Spleen (tissue), 11 donors: ENCODE measurements around the gene TMEM18. TPM values are rescaled to one million over a fixed set of nuclear protein-coding genes. Genes with fewer than 3 reads are reported as not detected.

Experiments used
- DNase-seq: peaks from one replicate; pipeline ENCODE4 v3.0.0-alpha.2; 2020
- H3K27ac ChIP-seq, 8 donors: fragments of 200-600 bp; sonication (generic) in 7 of 8; 1 replicate in 4 of 8; 2 replicates in 4 of 8; pipeline versions ENCODE4 v1.5.0 to v1.8.0; 2016 to 2021; ENCODE audit warnings: inconsistent platforms in 4 of 8, mild to moderate bottlenecking in 4 of 8, moderate library complexity in 1 of 8
- H3K27me3 ChIP-seq, 7 donors: fragments of 200-600 bp; sonication (generic) in 6 of 7; replicated peaks in 1 of 7; 1 replicate in 4 of 7; 2 replicates in 3 of 7; pipeline versions ENCODE4 v1.5.0 to v1.8.0; 2016 to 2021; ENCODE audit warnings: inconsistent platforms in 3 of 7, mild to moderate bottlenecking in 1 of 7
- H3K36me3 ChIP-seq, 6 donors: fragments of 200-600 bp; sonication (generic) in 5 of 6; 1 replicate in 4 of 6; 2 replicates in 2 of 6; pipeline versions ENCODE4 v1.5.0 to v1.8.0; 2016 to 2021; ENCODE audit warnings: inconsistent platforms in 2 of 6
- H3K4me1 ChIP-seq, 6 donors: fragments of 200-600 bp; sonication (generic) in 5 of 6; 1 replicate in 3 of 6; 2 replicates in 3 of 6; pipeline versions ENCODE4 v1.5.0 to v1.8.0; 2016 to 2021; ENCODE audit warnings: inconsistent platforms in 3 of 6
- H3K4me3 ChIP-seq, 8 donors: fragments of 200-600 bp; sonication (generic) in 7 of 8; 1 replicate in 4 of 8; 2 replicates in 4 of 8; pipeline versions ENCODE4 v1.5.0 to v1.8.0; 2016 to 2021; ENCODE audit warnings: inconsistent platforms in 4 of 8, mild to moderate bottlenecking in 4 of 8, moderate library complexity in 2 of 8
- H3K9me3 ChIP-seq, 8 donors: fragments of 200-600 bp; sonication (generic) in 7 of 8; 1 replicate in 4 of 8; 2 replicates in 4 of 8; pipeline versions ENCODE4 v1.5.0 to v1.8.0; 2016 to 2021; ENCODE audit warnings: inconsistent platforms in 4 of 8
- CTCF ChIP-seq, 11 experiments: fragments of 200-600 bp in 7 of 11; fragments of 450-650 bp in 4 of 11; sonication (generic) in 4 of 11; IDR thresholded peaks in 8 of 11; conservative IDR thresholded peaks in 3 of 11; 1 replicate in 7 of 11; 2 replicates in 4 of 11; pipeline versions ENCODE4 v1.4.0 to v1.8.0; 2016 to 2021; ENCODE audit warnings: antibody characterized with exemption in 11 of 11, inconsistent platforms in 4 of 11, mild to moderate bottlenecking in 1 of 11
- POLR2A ChIP-seq, 3 donors: fragments of 450-650 bp; IDR thresholded peaks; one replicate each; pipeline ENCODE4 v1.5.1; 2017; ENCODE audit warnings: antibody characterized with exemption in 3 of 3, mild to moderate bottlenecking in 1 of 3
- POLR2AphosphoS5 ChIP-seq, 3 donors: sonication (generic); formaldehyde crosslinking; IDR thresholded peaks; one replicate each; pipeline ENCODE4 v1.5.1; 2017; ENCODE audit warnings: antibody characterized with exemption in 3 of 3
- WGBS, 5 donors: extraction: QIAGEN DNeasy Blood & Tissue Kit in 3 of 5; methylation state at CpG; one replicate each; pipeline versions ENCODE4 v1.1.5 to v1.1.7; 2013 to 2018; 5-methylcytosine and 5-hydroxymethylcytosine counted together
- intact Hi-C: fragments of 100-400 bp; cut with DNase I; formaldehyde crosslinking; loops from one replicate; pipeline ENCODE4 v1.15.0; 2023; ENCODE audit warnings: low total_unique reads
- polyA plus RNA-seq, 3 donors: library from polyadenylated mRNA; stranded (reverse); fragments of 200-250 nt; gene quantifications; one replicate each; pipeline ENCODE4 v1.2.1, GENCODE V29; 2013
- total RNA-seq, 7 donors: library from RNA; depleted of rRNA in 3 of 7; stranded (reverse); fragments of >200 nt in 3 of 7; fragmentation: NEBNext Ultra II Directional in 4 of 7; extraction: Animal tissue kit (Norgen Biotek cat#: 25700) in 4 of 7; gene quantifications; one replicate each; pipeline versions ENCODE4 v1.1.0 to v1.2.1, GENCODE V29; 2016 to 2021
- donor health status: healthy with polysubstance abuse.
- donor health status: DM: no; HTN: no; CAD: no; lungs with moderate emphysema.
- donor health status: DM: no; HTN: no; CAD: no.
- donor health status: Bipolar disorder and iron deficiency.
- donor health status: healthy.
- donor health status: DM: no; HTN: no; CAD: no.
- donor health status: DM: yes; HTN: yes; CAD: no.

The TMEM18 gene
- total and polyA plus RNA-seq, 10 donors = 20.0 to 29.3 (median 22.6) TPM

GRCh38 chr2:674321-674985 is 2.8 kb downstream of the TMEM18 start:
- TF ChIP-seq POLR2A (IDR thresholded peaks at IDR 0.05) (no peak), POLR2AphosphoS5 (IDR thresholded peaks at IDR 0.05) (no peak), CTCF (IDR thresholded peaks at IDR 0.05 in 8 of 11, conservative IDR thresholded peaks at IDR 0.05 in 3 of 11) (no peak)
- H3K4me1 ChIP-seq = peaks cover 2 to 55% (median 40%) of the 10 kb centered on the region in 6 donors
- H3K9me3 ChIP-seq = no peaks in the 10 kb centered on the region
- no peak overlapping the region for H3K4me3 ChIP-seq
- intact Hi-C loops = no loop called here
- no peak overlapping the region for H3K27ac ChIP-seq
- H3K36me3 ChIP-seq = peaks cover 0 to 59% (median 35%) of the 10 kb centered on the region in 6 donors
- no peaks in the 10 kb centered on the region for H3K27me3 ChIP-seq
- DNase-seq = no peak
- WGBS, 5 donors = 79 to 94% (median 81%) methylated on average over 9 of the region's 9 CpGs

- WGBS, 5 donors = 72 to 83% (median 77%) methylated on average over 7 of the region's 7 CpGs
- Histone ChIP-seq H3K27ac (no peak overlapping the region), H3K4me1 (peaks cover 2 to 54% (median 39%) of the 10 kb centered on the region in 6 donors), H3K36me3 (peaks cover 0 to 66% (median 42%) of the 10 kb centered on the region in 6 donors), H3K4me3 (no peak overlapping the region), H3K27me3 (no peaks in the 10 kb centered on the region), H3K9me3 (no peaks in the 10 kb centered on the region)
- intact Hi-C loops = no loop called here
- DNase-seq = no peak
- TF ChIP-seq POLR2A (IDR thresholded peaks at IDR 0.05) (no peak), POLR2AphosphoS5 (IDR thresholded peaks at IDR 0.05) (no peak), CTCF (IDR thresholded peaks at IDR 0.05 in 8 of 11, conservative IDR thresholded peaks at IDR 0.05 in 3 of 11) (no peak)
Observed at GRCh38 chr2:673615-674320, 3.4 kb downstream of the TMEM18 start.

- H3K9me3 ChIP-seq = no peaks in the 10 kb centered on the region
- H3K27ac ChIP-seq = no peak overlapping the region
- TF ChIP-seq POLR2AphosphoS5 (IDR thresholded peaks at IDR 0.05) = peak in 1 of 3 donors; percentile 44
- no peak for TF ChIP-seq POLR2A (IDR thresholded peaks at IDR 0.05)
- H3K36me3 ChIP-seq = peaks cover 0 to 73% (median 50%) of the 10 kb centered on the region in 6 donors
- DNase-seq = no peak
- H3K4me1 ChIP-seq = peaks cover 0 to 47% (median 32%) of the 10 kb centered on the region in 6 donors
- 69 to 82% (median 81%) methylated on average over 4 to 9 of the region's 9 CpGs for WGBS, 5 donors
- no peaks in the 10 kb centered on the region for H3K27me3 ChIP-seq
- intact Hi-C loops = no loop called here
- H3K4me3 ChIP-seq = no peak overlapping the region
Observed at GRCh38 chr2:673016-673415, 4.2 kb downstream of the TMEM18 start.

- no peak overlapping the region for H3K27ac ChIP-seq
- H3K27me3 ChIP-seq = no peaks in the 10 kb centered on the region
- intact Hi-C loops = no loop called here
- peaks cover 0 to 43% (median 29%) of the 10 kb centered on the region in 6 donors for H3K4me1 ChIP-seq
- no peak overlapping the region for H3K4me3 ChIP-seq
- H3K9me3 ChIP-seq = no peaks in the 10 kb centered on the region
- no peak for DNase-seq
- 91 to 99% (median 94%) methylated on average over 13 of the region's 13 CpGs for WGBS, 5 donors
- peaks cover 0 to 78% (median 54%) of the 10 kb centered on the region in 6 donors for H3K36me3 ChIP-seq
- TF ChIP-seq POLR2A (IDR thresholded peaks at IDR 0.05) (no peak), POLR2AphosphoS5 (IDR thresholded peaks at IDR 0.05) (no peak), CTCF (IDR thresholded peaks at IDR 0.05 in 8 of 11, conservative IDR thresholded peaks at IDR 0.05 in 3 of 11) (no peak)
Observed at GRCh38 chr2:672606-672905, 4.7 kb downstream of the TMEM18 start.
